T-helper 1 cell treated with Interleukin-12 subunit alpha and Interleukin-12 subunit beta and Interleukin-4 antibody, amounts not matched to agents 30 μg/mL and 1 μg/mL, for 36 hours (primary cell): ENCODE data around the gene CCT7.

Source experiments
- H3K27ac Mint-ChIP-seq: one replicate; pipeline ENCODE4 v1.8.0; 2021; ENCODE audit warnings: mild to moderate bottlenecking, mixed read lengths
- H3K27me3 Mint-ChIP-seq: one replicate; pipeline ENCODE4 v1.8.0; 2021; ENCODE audit warnings: low read depth, mixed read lengths
- H3K36me3 Mint-ChIP-seq: one replicate; pipeline ENCODE4 v1.8.0; 2021; ENCODE audit warnings: low read depth, mixed read lengths
- H3K4me1 Mint-ChIP-seq: one replicate; pipeline ENCODE4 v1.8.0; 2021; ENCODE audit warnings: low read depth, mixed read lengths
- H3K4me3 Mint-ChIP-seq: one replicate; pipeline ENCODE4 v1.8.0; 2021; ENCODE audit warnings: mild to moderate bottlenecking, moderate library complexity, mixed read lengths
- H3K9me3 Mint-ChIP-seq: one replicate; pipeline ENCODE4 v1.8.0; 2021; ENCODE audit warnings: mixed read lengths

The CCT7 gene

GRCh38 chr2:73214120-73215035 lies 19.7 kb upstream of the CCT7 start, which contains the start of gene SMYD5:
Gene SMYD5, plus strand, starts transcription at chr2:73214245. Its CDS starts 22 bp downstream, at chr2:73214267.
- no peaks in the 10 kb centered on the region for H3K9me3 Mint-ChIP-seq
- H3K36me3 Mint-ChIP-seq = no peaks in the 10 kb centered on the region
- H3K27me3 Mint-ChIP-seq = peaks cover under 1% of the 10 kb centered on the region
- peak within 1 kb of the TSS; percentile 85 for H3K27ac Mint-ChIP-seq
- H3K4me1 Mint-ChIP-seq = peaks cover 20% of the 10 kb centered on the region
- peak within 1 kb of the TSS; percentile 96 for H3K4me3 Mint-ChIP-seq

GRCh38 chr2:73215254-73215653 lies 18.9 kb upstream of the CCT7 start:
- H3K4me1 Mint-ChIP-seq = peaks cover 20% of the 10 kb centered on the region
- peak overlapping the region; percentile 96 for H3K4me3 Mint-ChIP-seq
- H3K27me3 Mint-ChIP-seq = no peaks in the 10 kb centered on the region
- H3K36me3 Mint-ChIP-seq = no peaks in the 10 kb centered on the region
- no peaks in the 10 kb centered on the region for H3K9me3 Mint-ChIP-seq
- peak overlapping the region; percentile 80 for H3K27ac Mint-ChIP-seq

DNA sequence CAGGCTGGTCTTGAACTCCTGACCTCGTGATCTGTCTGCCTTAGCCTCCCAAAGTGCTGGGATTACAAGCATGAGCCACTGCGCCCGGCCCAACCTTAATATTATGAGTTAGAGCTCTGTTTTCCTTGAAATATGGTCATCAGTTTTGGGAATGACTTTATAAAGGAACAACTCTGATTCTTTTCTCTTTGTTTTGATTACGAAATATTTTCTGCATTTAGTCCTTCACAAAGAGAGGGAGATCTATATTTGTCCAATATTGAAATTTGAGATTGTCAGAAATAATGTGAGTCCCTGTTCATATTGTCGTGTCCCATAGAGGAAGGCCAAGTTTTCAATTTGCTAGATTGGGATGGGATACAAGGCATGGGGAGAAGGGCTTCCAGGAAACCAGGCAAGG lies 16.9 kb upstream of the CCT7 start:
- H3K27me3 Mint-ChIP-seq = no peaks in the 10 kb centered on the region
- H3K9me3 Mint-ChIP-seq = no peaks in the 10 kb centered on the region
- peaks cover 20% of the 10 kb centered on the region for H3K4me1 Mint-ChIP-seq
- H3K36me3 Mint-ChIP-seq = peaks cover 4% of the 10 kb centered on the region
- no peak overlapping the region for H3K4me3 Mint-ChIP-seq
- no peak overlapping the region for H3K27ac Mint-ChIP-seq

DNA sequence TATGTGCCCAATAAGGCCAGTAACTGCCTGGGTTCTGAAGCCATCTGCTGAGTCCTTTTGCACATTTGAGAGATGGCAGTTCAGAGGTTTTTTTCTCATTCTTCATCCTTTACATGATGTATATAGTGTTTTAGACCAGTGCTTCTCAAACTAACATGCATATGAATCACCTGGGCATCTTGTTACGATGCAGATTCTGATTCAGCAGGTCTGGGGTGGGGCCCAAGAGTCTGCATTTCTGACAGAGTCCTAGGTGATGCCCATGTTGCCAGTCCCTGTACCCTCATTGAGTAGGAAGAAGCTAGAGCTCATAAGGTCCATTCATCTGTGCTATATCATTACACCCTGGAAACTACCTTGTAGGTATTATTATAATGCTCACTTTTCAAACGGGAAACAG lies 16.3 kb upstream of the CCT7 start:
- H3K27ac Mint-ChIP-seq = no peak overlapping the region
- no peak overlapping the region for H3K4me3 Mint-ChIP-seq
- H3K27me3 Mint-ChIP-seq = no peaks in the 10 kb centered on the region
- H3K9me3 Mint-ChIP-seq = no peaks in the 10 kb centered on the region
- peaks cover 5% of the 10 kb centered on the region for H3K36me3 Mint-ChIP-seq
- H3K4me1 Mint-ChIP-seq = peaks cover 20% of the 10 kb centered on the region

DNA sequence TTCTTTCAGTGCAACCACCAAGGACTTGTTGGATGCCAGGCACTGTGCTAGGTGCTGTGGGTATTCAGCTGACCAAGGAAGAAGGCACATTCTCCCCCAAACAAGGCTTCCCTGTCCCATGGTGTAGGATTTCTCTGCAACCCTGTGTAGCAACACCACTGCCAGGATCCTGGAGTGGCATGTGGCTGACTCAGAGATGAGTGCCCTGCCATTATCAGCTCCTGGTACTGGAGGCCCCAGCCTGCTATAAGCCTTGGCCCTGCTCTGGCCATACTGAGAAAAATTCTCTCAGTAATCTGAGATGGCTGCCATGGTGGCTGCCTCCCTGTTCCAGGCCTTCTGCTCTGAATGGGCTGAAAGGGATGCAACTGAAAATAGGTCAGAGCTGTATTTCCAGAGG lies 15.8 kb upstream of the CCT7 start:
- Mint-ChIP-seq H3K27me3 (no peaks in the 10 kb centered on the region), H3K4me3 (no peak overlapping the region), H3K36me3 (peaks cover 5% of the 10 kb centered on the region), H3K27ac (no peak overlapping the region), H3K4me1 (peaks cover 18% of the 10 kb centered on the region), H3K9me3 (no peaks in the 10 kb centered on the region)

GRCh38 chr2:73223821-73224220 lies 10.3 kb upstream of the CCT7 start:
- H3K27ac Mint-ChIP-seq = no peak overlapping the region

DNA sequence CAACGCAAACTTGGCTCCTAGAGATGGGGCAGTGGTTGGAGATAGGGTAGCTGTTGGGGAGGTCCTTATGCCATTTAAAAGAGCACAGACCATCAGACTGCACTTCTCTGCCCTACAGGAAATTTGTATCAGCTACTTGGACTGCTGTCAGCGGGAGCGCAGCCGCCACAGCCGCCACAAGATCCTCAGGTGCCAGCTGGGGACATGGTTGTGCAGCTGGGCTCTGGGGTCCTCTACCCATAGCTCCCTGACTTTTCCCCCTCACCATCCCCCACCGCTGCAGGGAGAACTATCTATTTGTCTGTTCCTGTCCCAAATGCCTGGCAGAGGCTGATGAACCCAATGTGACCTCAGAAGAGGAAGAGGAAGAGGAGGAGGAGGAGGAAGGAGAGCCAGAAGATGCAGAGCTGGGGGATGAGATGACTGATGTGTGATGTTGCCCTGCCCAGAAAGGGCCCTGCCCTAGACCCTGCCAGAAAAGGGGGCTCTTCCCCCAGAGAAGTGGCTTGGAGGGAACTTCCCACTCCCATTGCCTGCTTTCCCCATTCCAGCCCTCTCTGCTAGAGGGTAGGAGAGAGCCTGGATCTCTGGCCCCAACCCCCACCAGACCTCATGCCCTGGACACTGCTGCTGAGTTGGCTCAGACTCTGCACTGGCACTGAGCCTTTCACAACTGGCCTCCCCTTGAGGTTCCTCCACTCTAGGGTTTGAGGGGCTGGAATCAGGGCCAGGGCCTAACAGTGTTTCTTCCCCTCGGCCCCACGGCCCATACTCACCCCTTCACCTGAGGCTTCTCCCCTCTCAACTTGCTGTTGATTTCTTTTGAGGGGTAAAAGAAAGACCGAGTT lies 8.4 kb upstream of the CCT7 start:
- Mint-ChIP-seq H3K27ac (no peak overlapping the region), H3K36me3 (peaks cover 5% of the 10 kb centered on the region), H3K27me3 (no peaks in the 10 kb centered on the region), H3K4me3 (no peak overlapping the region), H3K4me1 (peaks cover 5% of the 10 kb centered on the region), H3K9me3 (no peaks in the 10 kb centered on the region)

More at GRCh38 chr2:73223821-73224220, 10.3 kb upstream of the CCT7 start:
- Mint-ChIP-seq H3K9me3 (no peaks in the 10 kb centered on the region), H3K36me3 (peaks cover 5% of the 10 kb centered on the region), H3K4me1 (peaks cover 5% of the 10 kb centered on the region), H3K27me3 (no peaks in the 10 kb centered on the region), H3K4me3 (no peak overlapping the region)

DNA sequence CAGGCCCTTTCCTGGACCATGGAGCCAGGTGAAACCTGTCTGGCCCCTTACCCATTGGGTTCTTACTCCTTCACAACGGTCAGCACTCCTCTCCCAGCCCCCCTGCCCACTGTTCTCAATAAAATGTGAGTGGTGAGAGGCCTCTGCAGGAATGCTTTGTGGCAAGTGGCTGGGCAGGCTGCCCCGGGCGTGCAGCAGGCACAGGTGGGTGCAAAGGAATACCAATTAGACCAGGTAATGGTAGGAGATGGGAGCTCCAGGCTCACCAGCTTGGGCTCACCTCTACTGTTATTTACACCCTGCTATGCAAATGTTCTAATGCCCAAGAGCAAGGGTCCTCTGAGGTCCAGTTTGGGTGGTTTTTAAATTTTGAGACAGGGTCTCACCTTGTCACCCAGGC lies 7.0 kb upstream of the CCT7 start:
- no peak overlapping the region for H3K27ac Mint-ChIP-seq
- H3K4me3 Mint-ChIP-seq = no peak overlapping the region
- no peaks in the 10 kb centered on the region for H3K9me3 Mint-ChIP-seq
- peaks cover 5% of the 10 kb centered on the region for H3K4me1 Mint-ChIP-seq
- H3K27me3 Mint-ChIP-seq = no peaks in the 10 kb centered on the region
- H3K36me3 Mint-ChIP-seq = peaks cover 2% of the 10 kb centered on the region

- Mint-ChIP-seq H3K9me3 (no peaks in the 10 kb centered on the region), H3K27ac (no peak overlapping the region), H3K27me3 (no peaks in the 10 kb centered on the region), H3K36me3 (no peaks in the 10 kb centered on the region), H3K4me3 (no peak overlapping the region), H3K4me1 (peaks cover 11% of the 10 kb centered on the region)
Measured at GRCh38 chr2:73228631-73229030, 5.5 kb upstream of the CCT7 start.

DNA sequence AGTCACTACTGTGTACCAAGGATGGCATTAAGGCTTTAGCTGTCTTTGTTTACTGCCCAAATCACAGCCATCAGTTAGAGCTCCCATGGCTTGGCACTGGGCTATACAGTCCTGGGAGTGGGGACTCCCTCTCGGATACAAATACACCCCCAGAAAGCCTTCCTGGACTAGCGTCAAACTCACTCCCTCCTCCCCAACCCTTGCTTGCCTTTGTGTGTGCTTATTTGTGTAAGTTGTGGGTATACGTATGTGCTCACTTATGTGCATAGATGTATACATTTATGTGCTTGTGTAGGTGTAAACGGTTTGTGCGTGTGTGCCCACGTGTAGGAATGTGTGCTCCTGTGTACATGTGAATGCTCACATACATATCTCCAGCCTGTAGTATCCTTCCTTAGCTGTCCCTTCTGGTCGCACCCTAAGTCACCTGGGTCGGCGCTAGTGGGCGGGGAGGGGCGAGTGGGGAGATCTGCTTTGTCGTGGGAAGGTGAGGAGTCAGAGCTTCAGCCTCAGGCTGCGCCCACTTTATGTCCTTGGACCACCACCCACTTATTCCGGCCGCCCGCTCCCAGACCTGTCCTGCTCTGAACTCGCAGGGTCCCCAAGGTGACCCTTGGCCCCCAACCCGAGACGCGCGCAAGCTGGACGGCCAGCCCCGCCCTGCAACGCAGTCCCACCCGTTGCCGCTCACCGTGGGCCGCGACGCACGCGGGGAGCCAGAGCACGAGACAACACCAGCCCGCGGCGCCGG lies 1.5 kb upstream of the CCT7 start:
- Mint-ChIP-seq H3K27me3 (no peaks in the 10 kb centered on the region), H3K4me1 (peaks cover 28% of the 10 kb centered on the region), H3K27ac (peak overlapping the region; percentile 68), H3K36me3 (peaks cover 6% of the 10 kb centered on the region), H3K4me3 (peak overlapping the region; percentile 89), H3K9me3 (no peaks in the 10 kb centered on the region)

DNA sequence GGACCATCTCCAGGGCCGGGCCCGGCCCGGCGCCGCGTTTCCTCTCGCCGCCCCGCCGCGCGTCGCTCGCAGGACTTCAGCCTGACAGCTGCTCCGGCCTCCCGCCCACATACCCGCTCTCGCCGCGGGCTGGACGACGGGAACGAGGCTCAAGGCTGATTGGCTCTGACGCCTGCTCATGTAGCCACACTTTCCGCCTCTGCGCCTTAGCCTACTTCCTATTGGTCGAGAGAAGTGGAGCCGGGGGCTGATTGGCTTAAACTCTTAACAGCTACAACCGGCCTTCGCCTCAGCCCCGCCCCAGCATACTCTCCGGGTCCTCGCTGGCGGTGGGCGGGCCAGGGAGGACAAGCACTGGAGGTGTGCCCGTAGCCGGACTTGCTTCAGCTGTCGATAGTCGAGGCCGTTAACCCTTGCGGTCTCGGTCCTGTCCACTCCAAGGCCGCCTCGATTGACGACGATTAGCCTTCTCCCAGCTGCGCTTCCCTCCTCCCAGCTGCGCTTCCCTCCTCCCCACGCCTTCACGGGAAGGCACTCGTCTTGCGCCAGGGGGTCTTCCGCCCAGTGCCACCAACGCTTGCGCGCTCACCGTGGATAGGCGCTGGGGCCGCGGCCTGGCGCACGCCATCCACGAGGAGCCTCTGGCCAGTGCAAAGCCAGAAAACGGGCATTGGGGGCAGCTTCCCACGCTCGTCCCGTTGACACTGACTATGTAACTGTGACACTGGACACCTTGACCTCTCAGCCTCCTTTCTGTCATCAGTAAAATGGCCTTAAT lies 765 bp upstream of the CCT7 start, which contains the start of gene PRADC1:
PRADC1 (minus strand) TSS at position 86 of the 778 bp plus-strand sequence; CDS start at position 7, 79 bp downstream.
- Mint-ChIP-seq H3K36me3 (peaks cover 8% of the 10 kb centered on the region), H3K27ac (peak within 1 kb of the TSS; percentile 80), H3K27me3 (no peaks in the 10 kb centered on the region), H3K4me3 (peak within 1 kb of the TSS; percentile 89), H3K4me1 (peaks cover 31% of the 10 kb centered on the region), H3K9me3 (no peaks in the 10 kb centered on the region)

DNA sequence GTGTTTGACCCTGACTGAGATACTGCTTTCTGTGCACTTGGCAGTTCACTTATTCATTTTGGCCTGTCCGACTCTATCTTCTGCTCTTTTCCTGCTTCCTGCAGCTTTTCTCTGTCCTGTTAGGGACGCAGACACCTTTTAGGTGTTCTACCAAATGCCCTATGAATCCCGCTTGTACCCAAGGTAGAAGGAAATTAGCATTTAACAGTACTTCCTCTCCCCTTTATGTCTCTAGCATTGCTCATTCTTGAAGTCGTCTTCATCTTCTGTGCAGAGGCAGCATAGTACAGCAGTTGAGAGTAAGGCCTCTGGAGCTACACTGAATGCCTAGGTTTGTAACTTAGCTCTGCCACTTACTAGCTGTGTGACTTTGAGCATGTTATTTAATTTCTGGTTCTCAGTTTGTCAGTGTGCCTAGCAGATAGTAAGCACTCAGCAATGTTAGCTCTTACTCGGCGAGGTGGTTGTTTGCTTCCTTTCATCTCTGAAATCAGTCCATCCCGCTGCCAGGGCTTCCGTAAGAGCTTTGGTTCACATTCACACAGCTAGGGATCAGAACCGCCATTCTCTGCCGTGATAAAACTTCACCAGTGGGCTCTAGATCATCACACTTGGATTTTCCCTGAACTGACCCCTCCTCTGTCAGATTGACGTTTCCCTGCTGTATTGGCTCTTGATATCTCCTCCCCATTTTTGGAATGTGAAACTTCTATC lies 1.4 kb downstream of the CCT7 start:
- Mint-ChIP-seq H3K9me3 (no peaks in the 10 kb centered on the region), H3K4me3 (peak overlapping the region; percentile 89), H3K27ac (peak overlapping the region; percentile 80), H3K27me3 (no peaks in the 10 kb centered on the region), H3K36me3 (peaks cover 9% of the 10 kb centered on the region), H3K4me1 (peaks cover 39% of the 10 kb centered on the region)

- Mint-ChIP-seq H3K4me1 (peaks cover 39% of the 10 kb centered on the region), H3K4me3 (no peak overlapping the region), H3K27me3 (no peaks in the 10 kb centered on the region), H3K27ac (peak overlapping the region; percentile 28), H3K9me3 (no peaks in the 10 kb centered on the region), H3K36me3 (peaks cover 12% of the 10 kb centered on the region)
Measured at GRCh38 chr2:73237168-73237567, 3.1 kb downstream of the CCT7 start.
